ENCODE measurements around the gene DENND5A.

The DENND5A gene

DNA sequence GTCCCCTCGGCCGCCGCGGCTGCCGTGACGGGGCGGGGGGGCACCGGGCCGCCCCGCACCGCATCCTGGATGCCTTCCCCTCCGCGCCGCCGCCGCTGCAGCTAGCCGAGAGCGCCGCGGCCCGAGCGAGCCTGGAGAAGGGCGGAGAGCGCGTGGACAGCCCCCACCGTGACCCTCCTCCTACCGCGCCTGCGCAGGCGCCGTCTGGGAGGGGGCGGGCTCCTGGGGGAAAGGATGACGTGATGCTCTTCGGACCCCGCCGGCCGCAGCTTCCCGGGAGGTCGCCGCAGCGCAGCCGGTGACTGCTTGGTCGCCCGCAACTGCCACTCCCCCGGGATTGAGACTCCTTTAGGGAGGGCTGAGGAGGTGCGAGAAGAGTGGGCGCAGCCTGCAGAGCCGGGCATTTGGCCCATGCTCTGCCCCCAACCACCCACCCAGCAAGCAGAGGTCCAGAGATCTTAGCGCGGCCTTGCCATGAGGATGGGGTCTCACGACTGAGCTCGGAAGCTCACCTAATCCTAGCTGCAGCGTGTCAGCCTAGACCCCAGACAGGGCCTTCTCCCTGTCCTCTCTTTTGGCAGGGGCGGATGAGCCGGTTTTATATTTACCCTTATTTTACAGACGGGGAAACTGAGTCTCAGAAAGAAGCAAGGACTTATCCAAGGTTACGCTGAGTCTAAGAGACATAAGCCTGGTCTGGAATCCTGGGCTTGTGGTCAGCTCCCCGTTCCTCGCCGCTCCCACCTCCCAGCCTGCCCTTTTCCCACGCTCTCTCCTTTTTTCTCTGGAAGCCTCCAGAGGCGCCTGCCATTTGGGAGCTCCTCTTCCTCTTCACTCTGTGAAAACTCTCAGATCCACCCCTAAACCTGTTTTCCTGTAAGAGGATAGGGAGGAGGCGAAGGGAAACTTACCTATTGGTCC is at the start of gene DENND5A:
Gene DENND5A (minus strand): TSS at position 140 of the 921 bp plus-strand sequence. CDS start 281 bp downstream, outside the sequence.
- DNase-seq (ENCODE audit: low read depth in 2 of 2): peak; percentile 14 to 36

DNA sequence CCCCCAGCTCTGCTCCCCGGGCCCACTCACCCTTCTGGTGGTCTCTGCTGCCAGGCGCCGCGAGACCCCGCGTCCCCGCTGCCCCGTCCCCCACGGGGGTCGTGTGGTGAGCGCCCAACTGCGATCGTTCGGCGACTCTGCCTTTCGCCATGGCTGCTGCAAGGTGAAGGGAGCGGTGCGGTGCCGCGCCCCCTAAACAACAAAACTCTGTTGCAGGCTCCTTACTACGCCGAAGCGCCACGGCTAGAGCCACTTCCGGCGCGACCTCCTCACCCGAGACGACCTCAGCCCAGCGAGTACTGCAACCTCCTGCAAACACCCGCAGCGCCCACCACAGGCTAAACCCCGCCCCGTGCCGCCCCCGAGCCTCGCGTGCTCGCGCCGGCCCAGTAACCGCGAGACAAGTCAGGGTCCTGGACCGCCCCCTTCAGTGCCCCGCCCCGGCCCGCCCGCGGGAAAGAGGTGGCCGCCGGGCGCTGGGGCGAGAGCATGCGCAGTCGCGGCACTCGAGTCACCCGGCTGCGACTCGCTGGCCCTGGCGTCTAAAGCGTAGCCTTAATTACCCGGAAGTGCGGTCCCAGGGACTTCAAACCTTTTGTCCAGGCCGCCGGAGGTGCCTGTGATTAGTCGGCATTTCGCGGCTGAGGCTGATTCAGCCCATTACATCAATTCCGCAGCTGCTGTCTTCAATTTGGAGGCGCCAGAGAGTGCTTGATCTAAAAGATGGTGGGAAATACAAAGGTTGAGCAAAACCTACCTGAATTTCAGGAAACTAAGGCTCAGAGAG is 49.3 kb upstream of the DENND5A start, which contains the start of gene TMEM41B:
Gene TMEM41B (minus strand): TSS at position 303 of the 787 bp plus-strand sequence. CDS start 152 bp downstream, at position 151.
- DNase-seq (ENCODE audit: low read depth in 2 of 2): peak; percentile 98 to 100

DNA sequence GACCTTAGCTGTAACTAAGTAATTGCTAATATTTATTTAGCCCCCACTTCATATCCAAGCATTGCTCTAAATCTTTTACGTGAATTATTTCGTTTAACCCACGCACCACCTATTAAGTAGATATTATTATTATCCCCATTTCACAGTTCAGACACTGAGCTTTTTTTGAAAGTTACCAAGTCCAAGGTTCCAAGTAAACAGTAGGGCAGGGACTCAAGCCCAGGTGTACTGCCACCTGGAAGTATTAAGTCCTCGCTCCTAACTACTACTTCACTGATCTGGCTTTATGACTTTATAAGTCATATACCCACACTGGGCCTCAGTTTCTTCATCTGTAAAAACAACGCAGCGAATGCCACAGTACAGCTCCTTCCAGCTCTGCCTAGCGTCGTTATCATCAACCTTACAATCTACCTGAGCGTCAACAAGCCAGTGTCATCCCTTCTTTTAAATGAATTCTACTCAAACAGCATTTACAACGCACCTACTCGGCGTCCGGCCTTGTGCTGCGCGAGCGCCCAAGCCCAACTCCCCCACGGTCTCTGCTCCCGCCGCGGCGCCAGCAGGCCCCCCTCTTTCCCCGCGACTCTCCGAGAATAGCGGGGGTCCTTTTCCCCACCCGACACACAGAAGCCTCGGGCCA is 48.6 kb upstream of the DENND5A start:
- DNase-seq (ENCODE audit: low read depth in 2 of 2): no peak

DNA sequence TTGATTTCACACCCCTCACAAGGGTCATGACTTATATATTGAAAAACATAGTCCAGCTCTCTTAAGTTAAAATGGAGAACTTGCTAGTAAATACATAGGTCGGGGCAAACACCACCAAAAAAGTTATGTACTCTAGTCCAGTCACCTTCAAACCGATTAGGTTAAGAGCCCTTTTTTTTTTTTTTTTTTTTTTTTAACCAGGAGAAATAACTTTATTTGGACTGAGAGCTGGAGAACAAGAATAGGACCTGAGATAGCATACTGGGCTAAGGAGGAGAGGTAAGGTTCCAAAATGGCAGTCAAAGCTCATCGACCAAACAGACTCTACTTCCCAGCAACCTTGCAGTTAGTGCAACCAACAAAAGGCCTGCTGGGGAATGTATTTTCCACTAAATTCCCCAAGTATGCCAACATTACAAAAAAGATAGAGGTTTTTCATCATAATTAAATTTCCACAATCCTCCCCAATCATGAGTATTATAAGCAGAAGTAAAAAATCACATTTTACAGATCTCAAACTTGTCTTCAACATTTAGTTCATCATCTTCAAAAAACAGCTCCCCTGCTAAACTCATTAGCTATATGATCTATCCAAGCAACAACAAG is 45.4 kb upstream of the DENND5A start:
- no peak for DNase-seq (ENCODE audit: low read depth in 2 of 2)

DNA sequence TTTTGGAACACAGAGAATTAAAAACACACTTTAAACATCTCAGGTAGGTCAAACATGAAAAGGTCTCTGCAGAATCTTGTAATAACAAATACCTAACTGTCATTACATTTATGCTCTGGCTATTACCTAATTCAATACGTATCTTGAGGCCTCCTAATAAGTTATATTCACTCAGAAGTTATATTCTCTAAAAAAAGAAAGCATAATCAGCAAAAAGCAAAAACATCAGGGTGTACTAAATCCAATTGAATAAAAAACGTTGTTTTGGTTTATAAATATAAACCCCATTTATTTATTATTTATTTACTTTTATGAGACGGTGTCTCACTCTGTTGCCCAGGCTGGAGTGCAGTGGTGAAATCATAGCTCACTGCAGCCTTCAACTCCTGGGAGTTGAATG is 39.0 kb upstream of the DENND5A start:
- DNase-seq (ENCODE audit: low read depth in 2 of 2): no peak

DNA sequence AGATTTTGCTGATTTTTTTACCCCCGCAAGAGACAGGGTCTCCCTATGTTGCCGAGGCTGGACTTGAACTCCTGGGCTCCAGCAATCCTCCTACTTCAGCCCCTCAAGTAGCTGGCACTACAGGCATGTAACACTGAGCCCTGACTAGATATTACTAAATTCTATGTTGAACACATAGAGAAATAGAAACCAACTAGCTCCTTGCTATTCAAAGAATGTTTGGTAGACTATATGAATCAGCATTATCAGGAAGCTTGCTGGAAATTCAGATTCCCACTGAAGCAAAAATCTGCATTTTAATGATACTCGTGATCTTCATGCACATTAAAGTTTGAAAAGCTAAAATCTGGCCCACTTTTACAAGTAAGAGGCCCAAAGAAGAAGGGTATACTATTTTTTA is 37.3 kb upstream of the DENND5A start:
- no peak for DNase-seq (ENCODE audit: low read depth in 2 of 2)

DNA sequence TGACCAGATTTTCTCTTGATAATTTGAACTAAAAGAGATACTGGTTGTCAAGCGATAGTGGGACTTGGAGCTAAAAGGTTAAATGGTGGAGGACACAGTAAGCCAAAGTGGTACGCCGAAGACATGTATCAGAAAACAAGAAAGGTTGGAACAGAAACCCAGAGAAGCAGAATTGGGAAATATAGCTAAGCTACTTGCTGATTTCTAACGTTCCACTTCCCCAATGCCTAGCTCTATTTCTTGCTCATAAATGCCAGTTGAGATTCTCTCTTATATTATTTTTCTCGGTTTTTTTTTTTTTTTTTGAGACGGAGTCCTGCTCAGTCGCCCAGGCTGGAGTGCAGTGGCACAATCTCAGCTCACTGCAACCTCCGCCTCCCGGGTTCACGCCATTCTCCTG is 36.6 kb upstream of the DENND5A start:
- DNase-seq (ENCODE audit: low read depth in 2 of 2): no peak

DNA sequence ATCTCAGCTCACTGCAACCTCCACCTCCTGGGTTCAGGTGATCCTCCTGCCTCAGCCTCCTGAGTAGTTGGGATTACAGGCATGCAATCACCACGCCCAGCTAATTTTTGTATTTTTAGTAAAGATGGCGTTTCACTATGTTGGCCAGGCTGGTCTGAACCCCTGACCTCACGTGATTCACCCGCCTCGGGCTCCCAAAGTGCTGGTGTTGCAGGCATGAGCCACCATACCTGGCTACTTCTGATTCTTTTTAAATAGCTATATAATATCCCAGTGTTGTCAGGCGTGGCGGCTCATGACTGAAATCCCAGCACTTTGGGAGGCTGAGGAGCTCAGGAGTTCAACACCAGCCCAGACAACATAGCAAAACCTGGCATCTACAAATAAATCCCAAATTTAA is 28.5 kb upstream of the DENND5A start:
- DNase-seq (ENCODE audit: low read depth in 2 of 2): no peak

DNA sequence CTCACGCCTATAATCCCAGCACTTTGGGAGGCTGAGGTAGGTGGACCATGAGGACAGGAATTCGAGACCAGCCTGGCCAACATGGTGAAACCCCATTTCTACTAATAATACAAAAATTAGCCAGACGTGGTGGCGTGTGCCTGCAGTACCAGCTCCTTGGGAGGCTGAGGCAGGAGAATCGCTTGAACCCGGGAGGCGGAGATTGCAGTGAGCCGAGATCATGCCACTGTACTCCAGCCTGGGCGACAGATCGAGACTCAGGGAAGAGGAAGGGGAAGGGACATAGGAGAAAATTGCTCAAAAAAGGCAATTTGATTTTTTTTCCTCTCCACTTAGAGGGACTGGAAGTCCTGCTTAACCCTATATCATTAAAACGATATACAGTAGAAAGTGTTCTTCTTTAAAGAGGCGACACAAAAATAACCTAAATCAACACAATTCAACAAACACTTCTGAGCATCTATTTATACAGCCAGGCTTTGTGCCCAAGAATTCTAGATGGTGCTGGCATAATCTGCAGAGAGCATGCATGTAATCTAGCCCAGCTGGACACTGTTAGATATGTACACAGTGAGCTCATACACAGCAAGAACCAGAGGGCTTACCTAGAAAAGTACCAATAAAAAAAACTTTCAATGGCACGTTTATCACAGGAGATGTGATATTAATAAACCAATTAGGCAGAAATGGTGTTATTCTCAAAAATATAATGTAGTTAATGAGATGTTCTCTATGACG is 20.9 kb upstream of the DENND5A start:
- no peak for DNase-seq (ENCODE audit: low read depth in 2 of 2)

DNA sequence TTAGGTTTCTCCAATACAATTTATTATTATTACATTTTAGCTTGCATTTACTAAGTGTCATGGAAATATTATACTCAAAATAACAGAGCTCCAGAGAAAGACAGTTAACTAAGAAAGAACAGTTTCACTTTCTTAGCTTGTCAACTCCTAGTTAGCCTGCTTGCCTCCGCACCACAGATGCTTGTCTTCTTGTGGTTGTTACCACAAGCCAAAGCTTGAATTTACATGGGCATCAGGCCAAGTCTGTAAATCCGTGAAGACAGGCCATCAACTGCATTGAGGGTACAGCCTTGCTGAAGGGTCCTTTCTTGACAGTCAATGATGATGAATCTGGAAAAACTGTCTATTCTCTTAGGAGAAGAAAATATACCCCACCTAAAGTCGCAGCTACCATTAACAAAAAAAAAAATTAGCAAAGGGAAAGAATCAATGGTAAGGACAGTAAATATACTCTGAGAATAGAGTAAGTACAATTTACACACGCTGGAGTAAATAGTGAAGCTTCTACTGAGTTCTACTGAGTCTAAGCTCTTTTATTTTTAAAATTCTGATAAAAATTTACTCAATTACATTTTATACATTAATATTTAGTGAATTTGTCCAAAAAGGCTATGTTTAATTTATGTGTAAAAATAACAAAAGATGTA is 15.6 kb upstream of the DENND5A start:
- peak; percentile 20 to 33 for DNase-seq (ENCODE audit: low read depth in 2 of 2)

DNA sequence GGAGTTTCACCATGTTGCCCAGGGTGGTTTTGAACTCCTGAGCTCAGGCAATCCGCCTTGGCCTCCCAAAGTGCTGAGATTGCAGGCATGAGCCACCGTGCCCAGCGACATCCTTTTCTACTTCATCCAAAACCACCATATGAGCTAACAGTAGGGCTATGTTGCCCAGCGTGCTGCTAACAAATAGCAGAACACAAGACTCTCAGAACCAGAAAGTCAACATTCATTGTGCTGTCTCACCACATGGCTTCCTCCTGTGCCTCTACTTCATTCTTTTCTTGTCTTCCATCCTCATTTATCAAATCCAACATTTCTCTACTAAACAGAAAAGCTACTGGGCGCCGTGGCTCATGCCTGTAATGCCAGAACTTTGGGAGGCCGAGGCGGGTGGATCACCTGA is 12.0 kb upstream of the DENND5A start:
- DNase-seq (ENCODE audit: low read depth in 2 of 2): no peak

DNA sequence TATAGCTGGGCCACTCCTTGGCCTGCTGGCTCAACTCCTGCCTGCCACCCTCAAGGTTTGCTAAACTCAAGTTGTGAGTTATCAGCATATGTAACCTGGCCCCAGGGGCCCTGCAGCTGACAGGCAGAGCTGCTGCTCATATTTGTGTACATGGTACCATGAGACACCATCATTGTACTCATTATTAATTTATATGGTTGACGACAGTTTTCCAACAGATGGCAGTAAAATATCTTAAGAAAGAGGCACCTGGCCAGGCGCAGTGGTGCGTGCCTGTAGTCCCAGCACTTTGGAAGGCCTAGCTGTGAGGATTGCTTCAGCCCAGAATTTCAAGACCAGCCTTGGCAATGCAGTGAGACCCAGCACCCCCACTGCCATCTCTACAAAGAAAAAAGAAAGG is 11.4 kb upstream of the DENND5A start:
- no peak for DNase-seq (ENCODE audit: low read depth in 2 of 2)

DNA sequence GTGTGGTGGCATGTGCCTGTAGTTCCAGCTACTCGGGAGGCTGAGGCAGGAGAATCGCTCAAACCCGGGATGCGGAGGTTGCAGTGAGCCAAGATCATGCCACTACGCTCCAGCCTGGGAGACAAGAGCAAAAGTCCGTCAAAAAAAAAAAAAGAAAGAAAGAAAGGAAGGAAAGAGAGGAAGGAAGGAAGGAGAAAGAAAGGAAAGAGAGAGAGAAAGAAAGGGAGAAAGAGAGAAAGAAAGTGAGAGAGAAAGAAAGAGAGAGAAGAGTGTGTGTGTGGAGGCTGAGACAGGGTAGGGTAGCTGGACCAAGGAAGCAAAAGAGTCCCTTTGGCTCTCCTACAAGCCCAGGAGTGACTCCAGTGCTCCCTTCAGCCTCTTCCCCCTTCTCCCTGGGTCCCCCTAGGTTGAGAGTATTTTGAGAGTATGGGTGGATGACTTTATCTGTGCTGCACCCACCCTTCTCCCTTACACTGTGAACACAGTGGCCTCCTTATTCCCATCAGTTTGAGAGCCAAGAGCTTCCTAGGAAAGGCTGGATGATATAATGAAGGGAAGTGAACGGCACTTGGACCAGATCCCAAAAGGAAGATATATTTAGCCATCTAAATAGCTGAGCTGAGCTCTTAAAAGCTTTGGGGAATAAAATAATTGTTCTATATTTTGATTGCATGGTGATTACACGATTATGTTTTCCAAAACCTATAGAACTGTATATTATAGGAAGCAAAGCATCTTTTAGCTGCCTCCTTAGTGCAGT is 9.5 kb upstream of the DENND5A start:
- DNase-seq (ENCODE audit: low read depth in 2 of 2): no peak

DNA sequence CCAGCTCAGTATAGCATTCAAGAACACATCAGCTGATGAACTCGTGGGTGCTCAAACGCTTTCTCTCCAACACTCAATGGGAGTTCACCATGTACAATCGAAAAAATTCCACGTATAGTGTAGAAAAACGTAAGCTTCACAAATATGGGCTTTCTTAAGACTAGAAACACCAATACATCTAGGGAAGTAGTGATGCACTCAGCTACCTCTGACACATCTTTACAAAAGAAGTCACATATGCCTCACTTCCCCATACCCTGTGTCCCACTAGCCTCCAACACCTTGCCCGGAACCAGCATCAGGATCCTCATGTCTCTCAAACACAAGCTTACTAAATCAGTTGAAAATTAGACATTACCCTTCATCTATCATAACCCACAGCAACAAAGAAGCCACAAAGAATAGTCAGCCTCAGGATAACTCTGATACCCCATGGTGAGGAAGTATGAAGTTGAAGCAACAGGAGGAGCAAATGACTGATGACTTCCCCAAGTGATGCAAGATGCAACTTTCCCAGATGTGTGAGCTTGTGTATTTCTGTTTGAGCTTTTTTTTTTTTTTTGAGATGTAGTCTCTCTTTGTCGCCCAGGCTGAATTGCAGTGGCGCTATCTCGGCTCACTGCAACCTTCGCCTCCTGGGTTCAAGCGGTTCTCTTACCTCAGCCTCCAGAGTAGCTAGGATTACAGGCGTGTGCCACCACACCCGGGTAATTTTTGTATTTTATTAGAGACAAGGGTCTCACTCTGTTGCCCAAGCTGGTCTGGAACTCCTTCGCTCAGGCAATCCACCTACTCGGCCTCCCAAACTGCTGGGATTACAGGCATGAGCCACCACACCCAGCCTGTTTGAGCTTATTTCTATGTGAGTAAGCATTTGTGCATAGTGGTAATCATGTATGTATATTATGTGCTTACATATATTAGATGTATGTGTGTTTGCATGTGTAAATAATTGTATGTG is 8.5 kb upstream of the DENND5A start:
- no peak for DNase-seq (ENCODE audit: low read depth in 2 of 2)

DNA sequence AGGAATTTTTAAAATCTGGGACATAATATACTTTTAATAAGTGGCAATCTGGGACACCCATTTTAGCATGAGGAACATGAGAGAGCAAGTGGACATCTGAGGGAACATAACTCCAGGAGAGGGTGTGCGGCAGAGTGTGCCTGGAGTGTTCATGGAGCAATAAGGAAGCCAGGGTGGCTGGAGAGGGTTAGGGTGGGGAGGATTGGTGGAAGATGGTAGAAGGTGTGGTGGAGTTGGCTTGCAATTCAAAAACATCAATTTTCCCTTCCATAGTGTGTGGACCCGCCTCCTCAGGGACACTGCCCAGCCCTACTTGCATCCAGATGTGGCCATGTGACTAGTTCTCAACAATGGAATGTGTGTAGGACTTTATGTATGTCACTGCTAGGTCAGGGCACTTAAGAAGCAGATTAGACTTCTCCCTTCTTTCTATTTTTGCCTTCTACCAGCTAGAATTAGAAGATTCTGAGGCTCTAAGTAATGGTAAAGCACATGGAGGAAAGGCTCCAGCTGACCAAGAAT is 4.4 kb upstream of the DENND5A start:
- no peak for DNase-seq (ENCODE audit: low read depth in 2 of 2)

DNA sequence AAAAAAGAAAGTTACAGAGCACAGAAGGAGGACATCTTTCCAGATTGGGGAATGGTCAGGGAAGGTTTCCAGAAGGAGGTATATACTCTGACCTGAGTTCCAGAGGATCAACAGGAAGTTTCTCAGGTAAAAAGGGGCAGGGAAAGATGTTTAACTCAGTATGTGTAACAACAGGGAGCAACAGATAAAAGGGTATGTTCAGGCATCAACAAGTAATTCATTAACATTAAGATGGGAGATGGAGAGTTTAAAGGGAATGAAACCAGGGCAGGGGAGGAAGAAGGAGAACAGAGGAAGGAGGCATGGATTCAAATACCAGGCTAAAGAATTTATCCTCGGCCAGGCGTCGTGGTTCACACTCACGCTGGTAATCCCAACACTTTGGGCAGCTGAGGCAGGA is 2.5 kb upstream of the DENND5A start:
- no peak for DNase-seq (ENCODE audit: low read depth in 2 of 2)

DNA sequence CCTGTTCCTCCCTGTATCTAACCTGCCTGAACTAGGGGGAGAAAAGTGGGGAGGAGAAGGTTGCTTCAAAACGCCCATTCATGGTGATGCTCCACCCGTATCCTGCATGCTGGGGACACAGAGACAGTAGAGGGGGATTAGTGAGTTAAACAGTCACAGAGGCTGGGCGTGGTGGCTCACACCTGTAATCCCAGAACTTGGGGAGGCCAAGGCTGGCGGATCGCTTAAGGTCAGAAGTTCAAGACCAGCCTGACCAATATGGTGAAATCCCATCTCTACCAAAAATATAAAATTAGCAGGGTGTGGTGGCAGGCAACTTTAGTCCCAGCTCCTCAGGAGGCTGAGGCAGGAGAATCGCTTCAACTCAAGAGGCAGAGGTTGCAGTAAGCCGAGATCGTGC is 1.8 kb upstream of the DENND5A start:
- no peak for DNase-seq (ENCODE audit: low read depth in 2 of 2)

DNA sequence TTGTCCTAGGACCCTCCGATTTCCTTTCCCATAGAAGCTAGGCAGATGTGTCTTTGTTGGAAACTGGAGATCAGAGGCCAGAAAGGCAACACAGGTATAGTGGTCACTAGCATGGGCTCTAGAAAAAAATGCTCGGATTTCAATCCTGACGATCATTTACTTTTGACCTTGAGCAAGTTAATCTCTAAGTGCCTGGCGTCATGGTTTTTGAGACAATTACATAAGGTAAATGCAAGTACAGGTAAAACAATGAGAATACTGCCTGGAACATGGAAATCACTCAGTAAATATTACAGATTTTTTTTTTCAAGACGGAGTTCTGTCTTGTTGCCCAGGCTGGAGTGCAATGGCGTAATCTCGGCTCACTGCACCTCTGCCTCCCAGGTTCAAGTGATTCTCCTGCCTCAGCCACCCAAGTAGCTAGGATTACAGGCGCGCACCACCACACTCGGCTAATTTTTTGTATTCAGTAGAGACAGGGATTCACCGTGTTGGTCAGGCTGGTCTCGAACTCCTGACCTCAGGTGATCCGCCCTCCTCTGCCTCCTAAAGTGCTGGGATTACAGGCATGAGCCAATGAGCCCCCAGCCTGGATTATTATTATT is 1.1 kb upstream of the DENND5A start:
- DNase-seq (ENCODE audit: low read depth in 2 of 2): no peak
